Uterus (tissue), 2 donors: ENCODE data around the gene ACAP3.

Experiments
- CTCF ChIP-seq, 4 experiments: fragments of 200-600 bp in 2 of 4; fragments of 450-650 bp in 2 of 4; sonication (generic) in 2 of 4; IDR thresholded peaks; one replicate each; pipeline ENCODE4 v1.5.1; 2016 to 2019; ENCODE audit warnings: antibody characterized with exemption in 4 of 4, mild to moderate bottlenecking in 2 of 4, moderate library complexity in 1 of 4
- POLR2A ChIP-seq, 2 donors: fragments of 450-650 bp; IDR thresholded peaks; one replicate each; pipeline ENCODE4 v1.6.1; 2016; ENCODE audit warnings: antibody characterized with exemption in 2 of 2, mild to moderate bottlenecking in 1 of 2, moderate library complexity in 1 of 2

- no peak for TF ChIP-seq CTCF (IDR thresholded peaks at IDR 0.05)
- TF ChIP-seq POLR2A (IDR thresholded peaks at IDR 0.05) = no peak
Measured at GRCh38 chr1:1255611-1256010, 52.1 kb downstream of the ACAP3 start.
